K562 (cell line): Measurements from ENCODE around the gene C16orf78. TPM values are rescaled to one million over a fixed set of nuclear protein-coding genes. Genes with fewer than 3 reads are reported as not detected.

Experiments
- ATF7 ChIP-seq: fragments of 450-650 bp; IDR thresholded peaks from 2 replicates; pipeline ENCODE4 v1.7.1; 2014; ENCODE audit warnings: mild to moderate bottlenecking, moderate library complexity
- BHLHE40 ChIP-seq: IDR thresholded peaks from 2 replicates; pipeline ENCODE4 v1.6.1; 2011; ENCODE audit warnings: low read length, improper control_type of control experiment
- NUFIP1 ChIP-seq: fragments of 450-650 bp; IDR thresholded peaks from 2 replicates; pipeline ENCODE4 v1.6.1; 2018; ENCODE audit not compliant: partially characterized antibody
- PPARD ChIP-seq: fragments of 250-450 bp; sonication (Bioruptor Pico); IDR thresholded peaks from 2 replicates; pipeline ENCODE4 v1.8.0; 2022; ENCODE audit warnings: inconsistent platforms, mild to moderate bottlenecking, moderate library complexity
- REST ChIP-seq, 2 experiments: fragments of 450-650 bp; formaldehyde crosslinking in 1 of 2; IDR thresholded peaks; 2 replicates each; pipeline versions ENCODE4 v1.4.0 to v1.6.1; 2014 to 2020; ENCODE audit warnings: mild to moderate bottlenecking in 2 of 2, borderline replicate concordance in 1 of 2, low read depth in 1 of 2
- ZNF384 ChIP-seq: IDR thresholded peaks from 2 replicates; pipeline ENCODE4 v1.6.1; 2012; ENCODE audit warnings: low read depth, low read length, improper control_type of control experiment
- ZNF445 ChIP-seq: fragments of 250-450 bp; sonication (Bioruptor Pico); IDR thresholded peaks from 2 replicates; pipeline ENCODE4 v1.4.0; 2020; ENCODE audit warnings: low read depth, mild to moderate bottlenecking, moderate library complexity
- ZNF668 ChIP-seq: fragments of 250-450 bp; sonication (Bioruptor Pico); IDR thresholded peaks from 2 replicates; pipeline ENCODE4 v1.8.0; 2022; ENCODE audit warnings: mild to moderate bottlenecking, inconsistent platforms
- ZNF75A ChIP-seq: fragments of 450-650 bp; formaldehyde crosslinking; IDR thresholded peaks from 2 replicates; pipeline ENCODE4 v1.4.0; 2020; ENCODE audit warnings: mild to moderate bottlenecking
- polyA plus RNA-seq, 8 experiments: library from polyadenylated mRNA; depleted of rRNA in 4 of 8; stranded (reverse) in 5 of 8; unstranded in 3 of 8; fragments of >200 nt; fragmentation: Nextera tagmentation in 2 of 8; fragmentation: Illumina TruSeq in 1 of 8; extraction: Ambion mirVana in 2 of 8; extraction: Trizol in 1 of 8; gene quantifications; 2 replicates each; pipeline versions ENCODE4 v1.2.1 to v1.2.3, GENCODE V29; 2011 to 2014; ENCODE audit warnings: inconsistent platforms in 1 of 8, missing spikeins in 1 of 8
- total RNA-seq, 7 experiments: library from RNA; depleted of rRNA in 6 of 7; stranded (reverse); fragments of >200 nt in 6 of 7; fragmentation: Illumina TruSeq in 2 of 7; extraction: Trizol in 2 of 7; gene quantifications; 2 replicates each; pipeline versions ENCODE4 v1.2.1 to v1.2.3, GENCODE V29; 2011 to 2021; ENCODE audit warnings: low replicate concordance in 1 of 7

Gene C16orf78
- total and polyA plus RNA-seq, 9 of the 15 experiments (the other 6 are each of a cell fraction or from before 2014, with no cell fraction given): not detected

DNA sequence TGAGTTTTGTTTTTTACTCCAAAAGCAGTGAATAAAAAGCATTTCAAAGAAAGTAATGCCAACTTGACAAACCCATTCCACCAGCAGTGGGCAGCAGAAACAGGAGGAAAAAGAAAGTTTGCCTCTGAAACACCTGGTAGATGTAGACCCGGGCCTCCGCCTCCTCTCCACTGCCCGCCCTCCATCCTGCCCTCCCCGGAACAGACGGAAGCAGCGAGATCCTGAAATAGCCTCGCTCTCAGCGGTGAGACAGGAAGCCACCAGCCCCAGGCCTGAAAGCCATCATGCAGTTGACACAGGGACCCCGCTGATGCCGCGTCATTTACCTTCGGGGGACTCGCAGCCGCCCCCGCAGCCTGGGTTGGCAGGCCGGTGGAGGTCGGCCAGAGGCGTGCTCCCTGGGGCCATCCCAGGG is 67.8 kb downstream of the C16orf78 start (continued):
- no peak for TF ChIP-seq REST (IDR thresholded peaks at IDR 0.05; ENCODE audit: borderline replicate concordance)
- TF ChIP-seq REST (CRISPR knock-in tag; IDR thresholded peaks at IDR 0.05; ENCODE audit: low read depth): no peak
- TF ChIP-seq ZNF384: no peak
- no peak for TF ChIP-seq PPARD (CRISPR knock-in tag)
- no peak for TF ChIP-seq ATF7
- TF ChIP-seq NUFIP1: no peak
- TF ChIP-seq ZNF75A (CRISPR knock-in tag): no peak
- no peak for TF ChIP-seq BHLHE40
- TF ChIP-seq ZNF445 (CRISPR knock-in tag): no peak
- TF ChIP-seq ZNF668 (CRISPR knock-in tag): no peak
